Neural crest cell (in vitro differentiated cells): ENCODE measurements around the gene ADGRV1. TPM values are rescaled to one million over a fixed set of nuclear protein-coding genes. Genes with fewer than 3 reads are reported as not detected.

Experiments used
- DNase-seq: peaks from one replicate; pipeline ENCODE4 v3.0.0; 2021; ENCODE audit warnings: low read depth, mixed read lengths, low spot score
- H3K27ac Mint-ChIP-seq: one replicate; pipeline ENCODE4 v1.8.0; 2021; ENCODE audit warnings: mild to moderate bottlenecking, mixed read lengths; ENCODE audit not compliant: unreplicated experiment
- H3K27me3 Mint-ChIP-seq: 2 replicates; pipeline ENCODE4 v1.8.0; 2021; ENCODE audit warnings: low read depth, mild to moderate bottlenecking, mixed read lengths
- H3K36me3 Mint-ChIP-seq: 2 replicates; pipeline ENCODE4 v1.8.0; 2021; ENCODE audit warnings: low read depth, mild to moderate bottlenecking, mixed read lengths
- H3K4me1 Mint-ChIP-seq: 2 replicates; pipeline ENCODE4 v1.8.0; 2021; ENCODE audit warnings: mixed read lengths
- H3K4me3 Mint-ChIP-seq: one replicate; pipeline ENCODE4 v1.8.0; 2021; ENCODE audit warnings: mild to moderate bottlenecking, mixed read lengths
- H3K9me3 Mint-ChIP-seq: 2 replicates; pipeline ENCODE4 v1.8.0; 2021; ENCODE audit warnings: mixed read lengths
- CTCF ChIP-seq: fragments of 200-600 bp; sonication (generic); conservative IDR thresholded peaks from 2 replicates; pipeline ENCODE4 v1.5.0; 2021; ENCODE audit warnings: antibody characterized with exemption, mild to moderate bottlenecking
- total RNA-seq: library from RNA; stranded (reverse); gene quantifications from 2 replicates; pipeline ENCODE4 v1.2.1, GENCODE V29; 2021

Gene ADGRV1
- total RNA-seq, 1 donor from 2014 or later: 43.4 TPM

GRCh38 chr5:90557871-90558270 lies 726 bp upstream of the ADGRV1 start:
- no peak for DNase-seq
- no peak for TF ChIP-seq CTCF
- H3K4me1 Mint-ChIP-seq: peaks cover 55% of the 10 kb centered on the region
- no peaks in the 10 kb centered on the region for H3K9me3 Mint-ChIP-seq
- H3K27ac Mint-ChIP-seq: no peak overlapping the region
- no peaks in the 10 kb centered on the region for H3K36me3 Mint-ChIP-seq
- peaks cover 52% of the 10 kb centered on the region for H3K27me3 Mint-ChIP-seq
- H3K4me3 Mint-ChIP-seq: peak overlapping the region; percentile 94

GRCh38 chr5:90560771-90561170 lies 2.2 kb downstream of the ADGRV1 start:
- DNase-seq: no peak
- Mint-ChIP-seq H3K27ac (no peak overlapping the region), H3K27me3 (peaks cover 42% of the 10 kb centered on the region), H3K9me3 (no peaks in the 10 kb centered on the region), H3K36me3 (peaks cover 3% of the 10 kb centered on the region), H3K4me3 (no peak overlapping the region), H3K4me1 (peaks cover 48% of the 10 kb centered on the region)
- TF ChIP-seq CTCF: no peak

GRCh38 chr5:90561766-90562165 lies 3.2 kb downstream of the ADGRV1 start:
- DNase-seq: no peak
- Mint-ChIP-seq H3K36me3 (peaks cover 5% of the 10 kb centered on the region), H3K27me3 (peaks cover 32% of the 10 kb centered on the region), H3K4me1 (peaks cover 48% of the 10 kb centered on the region), H3K27ac (no peak overlapping the region), H3K9me3 (no peaks in the 10 kb centered on the region), H3K4me3 (peak overlapping the region; percentile 73)
- TF ChIP-seq CTCF: no peak

GRCh38 chr5:90562341-90562740 lies 3.7 kb downstream of the ADGRV1 start:
- Mint-ChIP-seq H3K36me3 (peaks cover 11% of the 10 kb centered on the region), H3K27me3 (peaks cover 26% of the 10 kb centered on the region), H3K9me3 (no peaks in the 10 kb centered on the region), H3K4me3 (peak overlapping the region; percentile 73), H3K4me1 (peaks cover 46% of the 10 kb centered on the region), H3K27ac (no peak overlapping the region)
- no peak for DNase-seq
- TF ChIP-seq CTCF: no peak

- Mint-ChIP-seq H3K9me3 (peaks cover 2% of the 10 kb centered on the region), H3K4me1 (peaks cover 38% of the 10 kb centered on the region), H3K27me3 (peaks cover 19% of the 10 kb centered on the region), H3K27ac (no peak overlapping the region), H3K36me3 (peaks cover 14% of the 10 kb centered on the region), H3K4me3 (no peak overlapping the region)
- no peak for TF ChIP-seq CTCF
- DNase-seq: no peak
These were observed 4.5 kb downstream of the ADGRV1 start for GRCh38 chr5:90563108-90563507.

GRCh38 chr5:90565491-90565890 lies 6.9 kb downstream of the ADGRV1 start:
- DNase-seq: no peak
- TF ChIP-seq CTCF: no peak
- H3K9me3 Mint-ChIP-seq: peaks cover 16% of the 10 kb centered on the region
- no peak overlapping the region for H3K27ac Mint-ChIP-seq
- peaks cover 24% of the 10 kb centered on the region for H3K36me3 Mint-ChIP-seq
- peaks cover 3% of the 10 kb centered on the region for H3K27me3 Mint-ChIP-seq
- H3K4me3 Mint-ChIP-seq: no peak overlapping the region
- H3K4me1 Mint-ChIP-seq: peaks cover 20% of the 10 kb centered on the region
